Measurements from ENCODE around the gene RASA4.
"Not testable (repeated sequence)": the region's sequence is repeated elsewhere in the genome, so short reads cannot be mapped to it uniquely, and the experiment has no call there.

The RASA4 gene

DNA sequence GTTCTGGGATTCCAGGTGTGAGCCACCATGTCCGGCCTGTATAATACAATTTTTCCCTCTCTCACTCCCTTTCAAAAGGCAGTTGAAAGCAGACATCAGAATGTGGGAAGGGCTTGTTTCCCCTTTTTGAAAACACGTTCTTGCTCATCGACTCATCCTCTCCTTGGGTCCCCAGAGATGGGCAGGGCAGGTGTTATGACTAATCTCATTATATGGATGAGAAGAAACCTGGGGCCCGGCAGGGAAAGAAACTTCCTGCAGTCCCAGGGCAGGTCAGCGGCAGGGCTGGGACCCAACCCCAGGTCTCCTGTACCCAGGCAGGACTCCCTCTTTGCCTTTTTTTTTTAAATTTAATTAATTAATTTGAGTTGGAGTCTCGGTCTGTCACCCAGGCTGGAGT lies 70.2 kb downstream of the RASA4 start:
- not testable (repeated sequence) for FAIRE-seq; DNase-seq (ENCODE audit: insufficient read length, low spot score)

DNA sequence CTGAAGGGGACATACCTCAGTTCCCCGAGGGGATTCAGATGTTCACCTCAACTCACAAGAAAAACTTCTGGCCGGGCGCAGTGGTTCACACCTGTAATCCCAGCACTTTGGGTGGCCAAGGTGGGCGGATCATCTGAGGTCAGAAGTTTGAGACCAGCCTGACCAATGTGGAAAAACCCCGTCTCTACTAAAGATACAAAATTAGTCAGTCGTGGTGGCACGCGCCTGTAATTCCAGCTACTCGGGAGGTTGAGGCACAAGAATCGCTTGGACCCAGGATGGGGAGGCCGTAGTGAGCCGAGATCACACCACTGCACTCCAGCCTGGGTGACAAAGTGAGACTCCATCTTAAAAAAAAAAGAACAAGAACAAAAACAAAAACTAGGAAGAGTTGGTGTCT lies 71.3 kb downstream of the RASA4 start:
- not testable (repeated sequence) for DNase-seq (ENCODE audit: insufficient read length, low spot score); FAIRE-seq

GRCh38 chr7:102544372-102544771 lies 72.2 kb downstream of the RASA4 start:
- DNase-seq (ENCODE audit: insufficient read length, low spot score); FAIRE-seq: not testable (repeated sequence)

DNA sequence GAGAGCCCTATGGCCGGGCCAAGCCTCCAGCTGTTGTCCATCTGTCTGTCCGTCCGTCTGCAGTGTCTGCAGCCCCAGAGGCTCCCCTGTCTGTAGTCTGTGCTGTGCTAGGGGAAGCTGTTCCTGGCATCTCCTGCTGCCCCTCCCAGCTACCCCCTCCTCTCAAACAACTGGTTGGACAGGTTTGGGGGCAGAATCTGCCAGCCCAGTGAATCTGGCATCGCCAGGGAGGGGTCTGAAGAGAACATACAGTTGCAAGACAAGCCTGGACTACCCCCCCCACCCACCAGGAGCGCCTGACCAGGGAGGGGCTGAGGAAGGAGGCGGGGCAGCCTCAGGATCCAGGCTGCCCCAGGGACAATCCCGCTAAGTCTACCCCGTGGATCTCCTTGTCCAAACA lies 73.0 kb downstream of the RASA4 start, which contains the start of gene UPK3BL2:
TSS of gene UPK3BL2 (minus strand) at position 101 of the 400 bp plus-strand sequence. CDS start at position 41, 60 bp downstream.
- not testable (repeated sequence) for DNase-seq (ENCODE audit: insufficient read length, low spot score); FAIRE-seq

- DNase-seq (ENCODE audit: insufficient read length, low spot score); FAIRE-seq: not testable (repeated sequence)
Observed at GRCh38 chr7:102542771-102543170, 73.8 kb downstream of the RASA4 start.

- FAIRE-seq; DNase-seq (ENCODE audit: insufficient read length, low spot score): not testable (repeated sequence)
Observed at GRCh38 chr7:102542083-102542482, 74.5 kb downstream of the RASA4 start.

- not testable (repeated sequence) for FAIRE-seq; DNase-seq (ENCODE audit: insufficient read length, low spot score)
Observed at GRCh38 chr7:102540604-102541003, 76.0 kb downstream of the RASA4 start.

GRCh38 chr7:102535062-102535615 lies 81.4 kb downstream of the RASA4 start:
- not testable (repeated sequence) for DNase-seq (ENCODE audit: insufficient read length, low spot score); FAIRE-seq

DNA sequence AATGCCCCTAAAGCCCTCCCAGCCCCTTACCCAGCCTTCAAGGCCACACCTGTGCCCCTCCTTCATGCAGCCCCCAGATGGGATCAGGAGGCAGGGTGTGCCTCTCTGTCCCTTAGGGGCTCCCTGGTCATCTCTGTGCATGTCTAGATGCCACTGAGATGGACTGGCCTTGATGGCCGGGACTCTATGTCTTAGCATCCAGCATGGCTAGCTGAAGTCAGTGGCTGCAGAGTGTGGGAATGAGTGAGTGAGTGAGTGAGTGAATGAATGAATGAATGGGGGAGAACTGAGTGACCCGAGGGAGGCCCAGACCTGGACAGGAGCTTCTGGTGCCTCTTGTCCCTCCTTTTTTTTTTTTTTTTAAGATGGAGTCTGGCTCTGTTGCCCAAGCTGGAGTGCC lies 84.4 kb downstream of the RASA4 start:
- not testable (repeated sequence) for DNase-seq (ENCODE audit: insufficient read length, low spot score)

DNA sequence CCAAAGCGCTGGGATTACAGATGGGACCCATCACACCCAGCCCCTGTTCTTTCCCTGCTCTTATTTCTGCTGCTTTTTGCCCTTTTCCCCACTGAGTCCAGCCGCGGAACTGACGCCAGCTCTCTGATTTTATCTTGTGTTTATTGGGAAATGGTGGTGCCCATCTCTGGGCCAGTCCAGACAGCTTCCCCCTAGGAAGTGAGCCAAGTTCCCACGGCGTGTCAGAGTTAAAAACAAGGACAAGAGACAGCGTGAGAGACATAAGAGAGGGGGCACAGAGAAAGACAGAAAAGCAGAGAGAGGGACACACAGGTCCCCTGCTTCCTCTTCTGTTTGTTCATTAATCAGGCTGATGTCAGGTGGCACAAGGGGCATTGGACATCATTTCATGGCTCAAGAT lies 85.0 kb downstream of the RASA4 start:
- DNase-seq (ENCODE audit: insufficient read length, low spot score); FAIRE-seq: not testable (repeated sequence)

More for the DNA sequence above, 84.4 kb downstream of the RASA4 start:
- FAIRE-seq = not testable (repeated sequence)

GRCh38 chr7:102527822-102528793 lies 88.4 kb downstream of the RASA4 start:
- FAIRE-seq; DNase-seq (ENCODE audit: insufficient read length, low spot score): not testable (repeated sequence)

GRCh38 chr7:102527182-102527581 lies 89.4 kb downstream of the RASA4 start:
- DNase-seq (ENCODE audit: insufficient read length, low spot score); FAIRE-seq: not testable (repeated sequence)

GRCh38 chr7:102524803-102525202 lies 91.8 kb downstream of the RASA4 start:
- not testable (repeated sequence) for FAIRE-seq

More at GRCh38 chr7:102524803-102525202, 91.8 kb downstream of the RASA4 start:
- DNase-seq (ENCODE audit: insufficient read length, low spot score) = not testable (repeated sequence)
